Stomach (tissue), 4 donors: ENCODE results near the gene MYRIP.

Experiments
- POLR2A ChIP-seq, 4 donors: fragments of 450-650 bp; IDR thresholded peaks; one replicate each; pipeline ENCODE4 v1.6.1; 2016; ENCODE audit warnings: antibody characterized with exemption in 4 of 4, control low read depth in 2 of 4, mild to moderate bottlenecking in 1 of 4, moderate library complexity in 1 of 4
- TF ChIP-seq, protein P1 (sequence below), 7 experiments: fragments of 450-650 bp in 4 of 7; fragments of 200-600 bp in 3 of 7; sonication (generic) in 3 of 7; IDR thresholded peaks; one replicate each; pipeline ENCODE4 v1.5.1; 2016 to 2019; ENCODE audit warnings: antibody characterized with exemption in 7 of 7, control low read depth in 2 of 7, mild to moderate bottlenecking in 1 of 7

- TF ChIP-seq POLR2A (IDR thresholded peaks at IDR 0.05), result no peak
- TF ChIP-seq, protein P1, sequence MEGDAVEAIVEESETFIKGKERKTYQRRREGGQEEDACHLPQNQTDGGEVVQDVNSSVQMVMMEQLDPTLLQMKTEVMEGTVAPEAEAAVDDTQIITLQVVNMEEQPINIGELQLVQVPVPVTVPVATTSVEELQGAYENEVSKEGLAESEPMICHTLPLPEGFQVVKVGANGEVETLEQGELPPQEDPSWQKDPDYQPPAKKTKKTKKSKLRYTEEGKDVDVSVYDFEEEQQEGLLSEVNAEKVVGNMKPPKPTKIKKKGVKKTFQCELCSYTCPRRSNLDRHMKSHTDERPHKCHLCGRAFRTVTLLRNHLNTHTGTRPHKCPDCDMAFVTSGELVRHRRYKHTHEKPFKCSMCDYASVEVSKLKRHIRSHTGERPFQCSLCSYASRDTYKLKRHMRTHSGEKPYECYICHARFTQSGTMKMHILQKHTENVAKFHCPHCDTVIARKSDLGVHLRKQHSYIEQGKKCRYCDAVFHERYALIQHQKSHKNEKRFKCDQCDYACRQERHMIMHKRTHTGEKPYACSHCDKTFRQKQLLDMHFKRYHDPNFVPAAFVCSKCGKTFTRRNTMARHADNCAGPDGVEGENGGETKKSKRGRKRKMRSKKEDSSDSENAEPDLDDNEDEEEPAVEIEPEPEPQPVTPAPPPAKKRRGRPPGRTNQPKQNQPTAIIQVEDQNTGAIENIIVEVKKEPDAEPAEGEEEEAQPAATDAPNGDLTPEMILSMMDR (IDR thresholded peaks at IDR 0.05), result no peak
These were observed 14.5 kb upstream of the MYRIP start for GRCh38 chr3:39794880-39795279.
